NK-92 (cell line): Measurements from ENCODE around the gene PDPK1.
A peak's percentile ranks its signal among the peaks of the same experiment; 100 is the strongest.
"Not testable (repeated sequence)": the region's sequence is repeated elsewhere in the genome, so short reads cannot be mapped to it uniquely, and the experiment has no call there.

Experiments
- DNase-seq: peaks from one replicate; lab custom pipeline; 2025; ENCODE audit not compliant: unreplicated experiment; lab: John Stamatoyannopoulos, UW

PDPK1 gene

GRCh38 chr16:2523801-2524231 is 14.0 kb upstream of the PDPK1 start:
- no peak for DNase-seq

GRCh38 chr16:2524339-2524938 is 13.4 kb upstream of the PDPK1 start:
- DNase-seq: no peak

- no peak for DNase-seq
Measured at GRCh38 chr16:2526135-2526534, 11.7 kb upstream of the PDPK1 start.

- no peak for DNase-seq
Measured at GRCh38 chr16:2527071-2527783, 10.6 kb upstream of the PDPK1 start.

- DNase-seq: no peak
Measured at GRCh38 chr16:2527784-2528100, 10.1 kb upstream of the PDPK1 start.

GRCh38 chr16:2528161-2529060 is 9.4 kb upstream of the PDPK1 start:
- no peak for DNase-seq

- no peak for DNase-seq
Measured at GRCh38 chr16:2529061-2529931, 8.5 kb upstream of the PDPK1 start.

- no peak for DNase-seq
Measured at GRCh38 chr16:2529961-2530628, 7.7 kb upstream of the PDPK1 start.

GRCh38 chr16:2530629-2531318 is 7.0 kb upstream of the PDPK1 start:
- DNase-seq: no peak

GRCh38 chr16:2531371-2531695 is 6.5 kb upstream of the PDPK1 start, which contains the start of gene CEMP1:
CEMP1 (minus strand) TSS chr16:2531408; CDS start chr16:2531073, 335 bp downstream.
- no peak for DNase-seq

GRCh38 chr16:2531696-2532493 is 5.9 kb upstream of the PDPK1 start:
- peak; percentile 79 for DNase-seq

GRCh38 chr16:2532494-2533141 is 5.2 kb upstream of the PDPK1 start:
- DNase-seq: no peak

GRCh38 chr16:2533142-2533755 is 4.6 kb upstream of the PDPK1 start:
- not testable (repeated sequence) for DNase-seq

- DNase-seq: no peak
Measured at GRCh38 chr16:2533912-2534311, 3.9 kb upstream of the PDPK1 start.

- DNase-seq: not testable (repeated sequence)
Measured at GRCh38 chr16:2534335-2534734, 3.5 kb upstream of the PDPK1 start.

GRCh38 chr16:2535625-2536013 is 2.2 kb upstream of the PDPK1 start:
- DNase-seq: no peak

- DNase-seq: not testable (repeated sequence)
Measured at GRCh38 chr16:2539192-2539844, 1.5 kb downstream of the PDPK1 start.
